ENCODE results near the gene COG5.

DNA sequence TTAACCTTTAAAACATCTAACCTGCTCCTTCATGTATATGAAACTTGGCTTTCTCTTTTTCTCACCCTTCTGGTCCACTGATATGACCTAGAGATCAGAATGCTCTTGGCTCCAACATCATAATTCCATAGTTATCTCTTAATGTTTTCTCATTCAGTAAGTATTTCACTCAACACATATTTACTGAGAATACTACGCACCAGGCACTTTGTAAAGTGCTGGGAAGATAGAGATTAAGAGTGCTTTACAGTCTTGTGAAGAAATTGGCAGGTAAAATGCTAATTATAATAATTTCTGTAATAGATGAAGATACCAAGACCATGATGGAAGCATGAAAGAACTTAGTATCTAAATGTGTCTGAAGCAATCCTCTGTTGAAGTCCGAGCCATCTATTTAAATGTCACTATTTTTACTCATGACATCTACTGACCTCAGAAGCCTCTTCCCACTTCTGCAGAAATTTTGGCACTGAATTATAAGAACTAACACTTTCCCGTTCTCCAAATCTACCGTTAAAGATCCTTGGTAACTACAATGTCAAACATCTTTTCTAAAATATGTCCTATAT lies 278.7 kb downstream of the COG5 start:
- no peak for TF ChIP-seq POLR2AphosphoS5 (IDR thresholded peaks at IDR 0.05)
- no peak for TF ChIP-seq CTCF (IDR thresholded peaks at IDR 0.05)
- no peak for TF ChIP-seq POLR2A (IDR thresholded peaks at IDR 0.05)

Data from breast epithelium (tissue), 3 donors.